Lower leg skin (tissue), 4 donors: ENCODE data around the gene TM4SF4. TPM values are rescaled to one million over a fixed set of nuclear protein-coding genes. Genes with fewer than 3 reads are reported as not detected.

Experiments
- DNase-seq, 2 donors: peaks; one replicate each; pipeline ENCODE4 v3.0.0-alpha.2; 2019; ENCODE audit warnings: low spot score in 2 of 2
- H3K4me3 ChIP-seq: fragments of 200-600 bp; sonication (generic); 2 replicates; pipeline ENCODE4 v1.5.1; 2017; ENCODE audit warnings: mild to moderate bottlenecking, low read depth; ENCODE audit not compliant: poor library complexity, severe bottlenecking
- POLR2A ChIP-seq, 2 donors: fragments of 450-650 bp; IDR thresholded peaks; one replicate each; pipeline ENCODE4 v1.6.1; 2016 to 2017; ENCODE audit warnings: antibody characterized with exemption in 2 of 2, mild to moderate bottlenecking in 1 of 2, moderate library complexity in 1 of 2
- WGBS, 2 donors: methylation state at CpG; one replicate each; pipeline ENCODE4 v1.1.5; 2018; 5-methylcytosine and 5-hydroxymethylcytosine counted together
- intact Hi-C: fragments of 100-400 bp; cut with DNase I; formaldehyde crosslinking; loops from one replicate; pipeline ENCODE4 v1.15.0; 2023; ENCODE audit warnings: low total_unique reads
- total RNA-seq, 4 donors: library from RNA; depleted of rRNA; stranded (reverse); fragments of >200 nt; gene quantifications; one replicate each; pipeline ENCODE4 v1.1.0, GENCODE V29; 2016
- TF ChIP-seq, protein P1 (sequence below), 3 donors: fragments of 450-650 bp; IDR thresholded peaks; one replicate each; pipeline ENCODE4 v1.5.1; 2016; ENCODE audit warnings: antibody characterized with exemption in 3 of 3, mild to moderate bottlenecking in 3 of 3, moderate library complexity in 2 of 3

Gene TM4SF4
- total RNA-seq, 4 donors from 2014 or later: not detected

DNA sequence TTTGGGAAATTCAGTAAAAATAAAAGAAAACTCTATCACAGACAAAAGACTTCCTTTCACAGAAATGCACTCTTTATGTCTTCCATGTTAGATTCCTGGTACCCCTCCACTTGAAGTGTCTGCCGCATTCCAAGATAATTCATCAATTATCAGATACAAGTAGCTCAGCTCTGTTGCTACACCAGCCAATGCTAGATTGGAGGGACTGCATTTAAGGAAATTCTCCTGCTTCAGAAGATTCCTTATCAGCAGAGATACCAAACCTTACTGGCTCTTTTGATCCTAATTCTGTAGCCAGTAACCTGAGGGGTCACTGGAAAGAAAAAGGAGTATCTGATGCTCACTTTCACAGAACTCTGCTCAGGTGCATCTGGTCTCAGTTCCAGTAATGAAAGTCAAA, 63.9 kb downstream of the TM4SF4 start:
- WGBS, 2 donors: 93 to 100% methylated on average over 1 of the region's 1 CpG
- intact Hi-C loops: no loop called here
- no peak for TF ChIP-seq POLR2A (IDR thresholded peaks at IDR 0.05)
- TF ChIP-seq, protein P1, sequence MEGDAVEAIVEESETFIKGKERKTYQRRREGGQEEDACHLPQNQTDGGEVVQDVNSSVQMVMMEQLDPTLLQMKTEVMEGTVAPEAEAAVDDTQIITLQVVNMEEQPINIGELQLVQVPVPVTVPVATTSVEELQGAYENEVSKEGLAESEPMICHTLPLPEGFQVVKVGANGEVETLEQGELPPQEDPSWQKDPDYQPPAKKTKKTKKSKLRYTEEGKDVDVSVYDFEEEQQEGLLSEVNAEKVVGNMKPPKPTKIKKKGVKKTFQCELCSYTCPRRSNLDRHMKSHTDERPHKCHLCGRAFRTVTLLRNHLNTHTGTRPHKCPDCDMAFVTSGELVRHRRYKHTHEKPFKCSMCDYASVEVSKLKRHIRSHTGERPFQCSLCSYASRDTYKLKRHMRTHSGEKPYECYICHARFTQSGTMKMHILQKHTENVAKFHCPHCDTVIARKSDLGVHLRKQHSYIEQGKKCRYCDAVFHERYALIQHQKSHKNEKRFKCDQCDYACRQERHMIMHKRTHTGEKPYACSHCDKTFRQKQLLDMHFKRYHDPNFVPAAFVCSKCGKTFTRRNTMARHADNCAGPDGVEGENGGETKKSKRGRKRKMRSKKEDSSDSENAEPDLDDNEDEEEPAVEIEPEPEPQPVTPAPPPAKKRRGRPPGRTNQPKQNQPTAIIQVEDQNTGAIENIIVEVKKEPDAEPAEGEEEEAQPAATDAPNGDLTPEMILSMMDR (IDR thresholded peaks at IDR 0.05): no peak
- H3K4me3 ChIP-seq: no peak overlapping the region
- DNase-seq: no peak

DNA sequence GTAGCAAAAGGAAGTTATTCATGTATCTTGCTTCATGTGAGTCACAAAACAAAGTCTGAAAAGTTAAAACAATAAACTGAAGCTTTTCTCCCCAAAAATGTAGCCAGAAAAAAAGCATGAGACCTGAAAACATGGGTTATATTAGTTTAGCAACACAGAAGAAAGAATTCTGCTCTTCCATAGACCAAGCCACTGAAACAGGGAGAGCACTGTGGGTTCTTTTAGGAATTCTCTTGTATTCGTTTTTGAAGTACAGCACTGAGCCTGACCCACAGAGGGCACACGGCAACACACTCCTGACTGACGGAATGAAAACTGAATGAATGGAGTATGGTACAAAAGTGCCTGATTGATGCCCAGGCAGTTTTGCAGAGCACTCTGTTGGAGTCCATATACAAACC, 66.6 kb downstream of the TM4SF4 start:
- TF ChIP-seq POLR2A (IDR thresholded peaks at IDR 0.05): no peak
- TF ChIP-seq, protein P1 (IDR thresholded peaks at IDR 0.05): no peak
- DNase-seq: no peak
- WGBS, 2 donors: 49 to 59% methylated on average over 3 of the region's 3 CpGs
- intact Hi-C loops: no loop called here
- no peak overlapping the region for H3K4me3 ChIP-seq

DNA sequence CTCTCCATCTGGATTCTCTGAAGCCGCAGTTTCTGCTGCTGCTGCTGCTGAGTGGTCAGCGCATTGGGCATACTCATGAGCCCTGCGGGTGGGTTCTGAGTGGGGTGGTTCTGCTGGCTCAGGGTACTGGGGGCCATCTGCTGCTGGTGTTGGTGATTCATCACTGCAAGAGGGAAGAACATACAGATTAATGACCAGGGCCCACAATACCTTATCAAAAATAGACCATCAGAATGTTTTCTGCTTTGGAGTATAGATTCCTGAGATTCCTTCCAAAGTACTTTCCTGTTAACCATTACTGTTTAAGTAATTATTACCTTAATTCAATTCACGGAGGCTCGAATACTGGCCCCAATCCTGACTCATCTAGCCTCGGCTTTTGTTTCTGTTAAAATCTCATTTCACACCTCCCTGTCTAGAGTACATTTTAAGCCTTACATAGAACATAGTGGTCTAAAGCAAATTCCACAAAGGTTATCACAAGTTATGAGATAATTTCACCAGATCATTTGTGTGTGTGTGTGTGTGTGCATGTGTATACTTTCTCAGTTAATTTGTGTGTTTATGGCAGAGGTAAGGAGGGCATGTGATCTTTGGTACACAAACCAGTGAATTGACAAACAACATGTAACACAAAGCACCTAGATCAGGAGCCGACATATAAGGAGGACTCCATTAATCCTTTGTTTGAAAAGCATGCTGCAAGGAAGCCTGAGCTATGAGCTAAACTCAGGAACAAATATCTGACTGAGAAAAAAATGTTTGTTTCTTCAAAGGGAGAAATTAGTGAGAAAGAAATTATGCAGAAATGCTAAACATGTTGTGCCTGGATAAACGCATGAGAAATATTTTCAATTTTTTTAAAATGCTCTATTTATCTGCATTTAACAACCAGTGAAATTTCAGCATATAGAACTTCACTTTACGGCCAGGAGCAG, 68.1 kb downstream of the TM4SF4 start:
- TF ChIP-seq, protein P1 (IDR thresholded peaks at IDR 0.05): no peak
- no peak for TF ChIP-seq POLR2A (IDR thresholded peaks at IDR 0.05)
- 91 to 92% methylated on average over 9 of the region's 9 CpGs for WGBS, 2 donors
- intact Hi-C loops: no loop called here

DNA sequence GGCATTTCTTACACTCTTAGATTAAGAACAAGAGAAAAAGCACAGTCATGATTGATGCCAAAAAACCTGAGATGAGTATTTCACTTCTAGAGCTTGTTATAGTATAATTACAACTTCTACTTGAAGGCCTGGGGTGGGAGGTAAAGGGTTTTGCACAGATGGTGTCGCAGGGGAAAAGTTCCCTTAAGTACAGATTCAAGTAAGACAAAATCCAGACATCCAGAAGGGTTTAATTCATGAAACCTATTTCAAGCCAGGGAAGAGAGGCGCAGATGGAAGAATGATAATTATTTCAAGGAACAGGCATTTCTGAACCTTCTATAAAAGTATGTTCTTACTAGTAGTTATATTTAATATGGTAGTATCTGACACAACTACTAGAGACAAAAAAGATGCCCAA, 70.6 kb downstream of the TM4SF4 start:
- intact Hi-C loops: no loop called here
- no peak overlapping the region for H3K4me3 ChIP-seq
- TF ChIP-seq, protein P1 (IDR thresholded peaks at IDR 0.05): no peak
- TF ChIP-seq POLR2A (IDR thresholded peaks at IDR 0.05): no peak
- WGBS, 2 donors: 62 to 78% methylated on average over 2 of the region's 2 CpGs
- no peak for DNase-seq

More for the DNA sequence above, 68.1 kb downstream of the TM4SF4 start:
- no peak for DNase-seq
- no peak overlapping the region for H3K4me3 ChIP-seq

DNA sequence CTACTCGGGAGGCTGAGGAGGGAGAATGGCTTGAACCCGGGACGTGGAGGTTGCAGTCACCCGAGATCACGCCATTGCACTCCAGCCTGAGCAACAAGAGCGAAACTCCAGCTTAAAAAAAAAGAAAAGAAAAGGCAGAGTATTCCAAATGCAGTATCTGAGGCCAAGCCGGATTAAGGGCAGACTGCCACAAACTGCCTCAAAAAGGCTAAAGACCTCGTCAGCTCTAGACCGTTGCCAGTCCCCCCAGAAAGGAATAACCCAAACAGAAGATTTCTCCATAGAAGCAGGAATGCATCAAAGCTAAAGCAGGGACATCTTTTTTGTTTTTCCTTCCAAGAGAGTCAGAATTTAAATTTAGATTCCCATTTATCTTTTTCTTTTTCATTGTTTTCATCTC, 72.9 kb downstream of the TM4SF4 start:
- peak; percentile 63 to 88 for DNase-seq
- WGBS, 2 donors: 40 to 47% methylated on average over 9 of the region's 9 CpGs
- no peak for TF ChIP-seq POLR2A (IDR thresholded peaks at IDR 0.05)
- TF ChIP-seq, protein P1 (IDR thresholded peaks at IDR 0.05): no peak
- H3K4me3 ChIP-seq: no peak overlapping the region
- intact Hi-C loops: no loop called here
